Liver (tissue), 9 donors: Measurements from ENCODE around the gene ZFAND3. TPM values are rescaled to one million over a fixed set of nuclear protein-coding genes. Genes with fewer than 3 reads are reported as not detected.

Source experiments
- DNase-seq: peaks from one replicate; pipeline ENCODE4 v3.0.0-alpha.2; 2017; ENCODE audit warnings: low spot score
- H3K27ac ChIP-seq, 2 donors: one replicate each; pipeline ENCODE4 v1.7.0; 2013; ENCODE audit warnings: inconsistent platforms in 2 of 2, low read length in 2 of 2, control low read depth in 1 of 2, low read depth in 1 of 2, mild to moderate bottlenecking in 1 of 2
- H3K27me3 ChIP-seq, 4 donors: one replicate each; pipeline versions ENCODE4 v1.6.1 to v1.7.0; 2013; ENCODE audit warnings: low read length in 3 of 4, inconsistent platforms in 1 of 4, mild to moderate bottlenecking in 1 of 4, moderate library complexity in 1 of 4; ENCODE audit not compliant: control insufficient read depth in 4 of 4, insufficient read depth in 4 of 4
- H3K36me3 ChIP-seq, 4 donors: one replicate each; pipeline versions ENCODE4 v1.6.1 to v1.7.0; 2013; ENCODE audit warnings: low read length in 3 of 4, mild to moderate bottlenecking in 3 of 4, low read depth in 1 of 4, moderate library complexity in 1 of 4; ENCODE audit not compliant: control insufficient read depth in 4 of 4, insufficient read depth in 3 of 4
- H3K4me1 ChIP-seq, 4 donors: one replicate each; pipeline versions ENCODE4 v1.6.1 to v1.7.0; 2013; ENCODE audit warnings: low read length in 3 of 4, mild to moderate bottlenecking in 3 of 4, moderate library complexity in 1 of 4; ENCODE audit not compliant: control insufficient read depth in 4 of 4, insufficient read depth in 4 of 4
- H3K4me3 ChIP-seq, 3 donors: one replicate each; pipeline versions ENCODE4 v1.6.1 to v1.7.0; 2013; ENCODE audit warnings: low read length in 3 of 3, control low read depth in 1 of 3, low read depth in 1 of 3, mild to moderate bottlenecking in 1 of 3
- H3K9ac ChIP-seq, 2 donors: one replicate each; pipeline ENCODE4 v1.7.0; 2013; ENCODE audit warnings: low read length in 2 of 2, mild to moderate bottlenecking in 2 of 2, moderate library complexity in 2 of 2, control low read depth in 1 of 2, low read depth in 1 of 2
- H3K9me3 ChIP-seq, 4 donors: one replicate each; pipeline versions ENCODE4 v1.6.1 to v1.7.0; 2013; ENCODE audit warnings: low read length in 3 of 4; ENCODE audit not compliant: control insufficient read depth in 4 of 4
- EGR1 ChIP-seq, 2 donors: IDR thresholded peaks; 2 replicates each; pipeline ENCODE4 v1.6.1; 2016 to 2018; ENCODE audit warnings: antibody characterized with exemption in 2 of 2, low read depth in 2 of 2
- FOXA2 ChIP-seq: IDR thresholded peaks from 2 replicates; pipeline ENCODE4 v1.6.1; 2016; ENCODE audit warnings: antibody characterized with exemption
- GABPA ChIP-seq, 2 donors: IDR thresholded peaks in 1 of 2; conservative IDR thresholded peaks in 1 of 2; 2 replicates each; pipeline ENCODE4 v1.6.1; 2016; ENCODE audit warnings: antibody characterized with exemption in 2 of 2, mild to moderate bottlenecking in 1 of 2, moderate library complexity in 1 of 2
- HNF4G ChIP-seq: IDR thresholded peaks from 2 replicates; pipeline ENCODE4 v1.6.1; 2016; ENCODE audit warnings: antibody characterized with exemption
- JUND ChIP-seq, 2 donors: IDR thresholded peaks; 2 replicates each; pipeline ENCODE4 v1.6.1; 2016; ENCODE audit warnings: antibody characterized with exemption in 2 of 2
- NR2F2 ChIP-seq: IDR thresholded peaks from 2 replicates; pipeline ENCODE4 v1.6.1; 2016; ENCODE audit warnings: antibody characterized with exemption
- REST ChIP-seq: IDR thresholded peaks from 2 replicates; pipeline ENCODE4 v1.6.1; 2016; ENCODE audit warnings: antibody characterized with exemption, mild to moderate bottlenecking
- SP1 ChIP-seq: IDR thresholded peaks from 2 replicates; pipeline ENCODE4 v1.6.1; 2018; ENCODE audit warnings: antibody characterized with exemption, mild to moderate bottlenecking
- TAF1 ChIP-seq: conservative IDR thresholded peaks from 2 replicates; pipeline ENCODE4 v1.6.1; 2016; ENCODE audit warnings: antibody characterized with exemption, mild to moderate bottlenecking
- YY1 ChIP-seq: IDR thresholded peaks from 2 replicates; pipeline ENCODE4 v1.6.1; 2016; ENCODE audit warnings: antibody characterized with exemption, mild to moderate bottlenecking
- WGBS: extraction: QIAGEN DNeasy Blood & Tissue Kit; methylation state at CpG from one replicate; pipeline ENCODE4 v1.1.7; 2013; 5-methylcytosine and 5-hydroxymethylcytosine counted together
- polyA plus RNA-seq, 2 donors: library from polyadenylated mRNA; stranded (reverse) in 1 of 2; unstranded in 1 of 2; fragments of 200-250 nt in 1 of 2; fragments of >200 nt in 1 of 2; fragmentation: Nextera tagmentation in 1 of 2; extraction: Ambion mirVana in 1 of 2; gene quantifications; one replicate each; pipeline versions ENCODE4 v1.2.1 to v1.2.3, GENCODE V29; 2013 to 2015
- total RNA-seq, 2 donors: library from RNA; depleted of rRNA; stranded (reverse); fragments of >200 nt; gene quantifications; one replicate each; pipeline ENCODE4 v1.2.3, GENCODE V29; 2014
- donor health status: healthy.
- donor health status: healthy.
- donor health status: healthy.
- donor health status: healthy.
- donor health status: healthy.

The ZFAND3 gene
- total and polyA plus RNA-seq, 4 donors: 7.7 to 37.5 (median 23.1) TPM

GRCh38 chr6:38153076-38153797 is 333.7 kb downstream of the ZFAND3 start:
- H3K9ac ChIP-seq: no peak overlapping the region
- H3K36me3 ChIP-seq: peaks cover 5 to 13% (median 8%) of the 10 kb centered on the region in 4 donors
- no peak overlapping the region for H3K4me3 ChIP-seq
- 92% methylated on average over 23 of the region's 23 CpGs for WGBS
- no peaks in the 10 kb centered on the region for H3K4me1 ChIP-seq
- no peak overlapping the region for H3K27ac ChIP-seq
- TF ChIP-seq REST (no peak), HNF4G (no peak), FOXA2 (no peak), JUND (IDR thresholded peaks at IDR 0.05) (no peak), GABPA (IDR thresholded peaks at IDR 0.05 in 1 of 2, conservative IDR thresholded peaks at IDR 0.05 in 1 of 2) (no peak), YY1 (no peak), EGR1 (IDR thresholded peaks at IDR 0.05; ENCODE audit: low read depth in 2 of 2) (no peak), SP1 (no peak)
- H3K27me3 ChIP-seq: no peaks in the 10 kb centered on the region
- no peaks in the 10 kb centered on the region for H3K9me3 ChIP-seq
- DNase-seq: no peak

- TF ChIP-seq SP1: no peak
- no peak for TF ChIP-seq FOXA2
- no peak for TF ChIP-seq EGR1 (IDR thresholded peaks at IDR 0.05; ENCODE audit: low read depth in 2 of 2)
- no peak for TF ChIP-seq REST
- no peak for TF ChIP-seq HNF4G
- no peak for TF ChIP-seq TAF1
- no peak for TF ChIP-seq NR2F2
- H3K9me3 ChIP-seq: no peaks in the 10 kb centered on the region
- H3K27ac ChIP-seq: no peak overlapping the region
- no peaks in the 10 kb centered on the region for H3K4me1 ChIP-seq
- WGBS: 92% methylated on average over 16 of the region's 16 CpGs
- H3K27me3 ChIP-seq: no peaks in the 10 kb centered on the region
- no peak for DNase-seq
- H3K36me3 ChIP-seq: peaks cover 3 to 13% (median 7%) of the 10 kb centered on the region in 4 donors
- H3K4me3 ChIP-seq: no peak overlapping the region
- no peak overlapping the region for H3K9ac ChIP-seq
These were observed 334.3 kb downstream of the ZFAND3 start for GRCh38 chr6:38153798-38154345.
